Right lobe of liver (tissue), 6 donors: ENCODE results near the gene EEFSEC. TPM values are rescaled to one million over a fixed set of nuclear protein-coding genes. Genes with fewer than 3 reads are reported as not detected.

Experiments used
- ATAC-seq, 4 donors: fragments of 200-7000 bp; cut with Tn5 transposase; one replicate each; pipeline ENCODE4 v1.9.1; 2020; ENCODE audit warnings: mild to moderate bottlenecking in 4 of 4, moderate library complexity in 4 of 4
- DNase-seq, 3 donors: peaks; one replicate each; pipeline ENCODE4 v3.0.0-alpha.2; 2020
- H3K27ac ChIP-seq, 3 donors: fragments of 200-600 bp; one replicate each; pipeline ENCODE4 v1.8.0; 2022
- H3K27me3 ChIP-seq, 2 donors: fragments of 200-600 bp; one replicate each; pipeline ENCODE4 v1.8.0; 2022
- H3K36me3 ChIP-seq, 4 donors: fragments of 200-600 bp; sonication (generic) in 1 of 4; one replicate each; pipeline versions ENCODE4 v1.5.1 to v1.8.0; 2017 to 2022; ENCODE audit warnings: control low read depth in 1 of 4
- H3K4me1 ChIP-seq, 4 donors: fragments of 200-600 bp; sonication (generic) in 1 of 4; one replicate each; pipeline versions ENCODE4 v1.5.1 to v1.8.0; 2017 to 2022; ENCODE audit warnings: control low read depth in 1 of 4
- H3K4me3 ChIP-seq, 3 donors: fragments of 200-600 bp; one replicate each; pipeline ENCODE4 v1.8.0; 2022
- H3K9me3 ChIP-seq, 4 donors: fragments of 200-600 bp; sonication (generic) in 1 of 4; one replicate each; pipeline versions ENCODE4 v1.5.1 to v1.8.0; 2017 to 2022; ENCODE audit warnings: control low read depth in 1 of 4
- CTCF ChIP-seq, 4 donors: fragments of 200-600 bp in 3 of 4; fragments of 450-650 bp in 1 of 4; IDR thresholded peaks; one replicate each; pipeline versions ENCODE4 v1.5.1 to v1.8.0; 2016 to 2022; ENCODE audit warnings: antibody characterized with exemption in 4 of 4, mild to moderate bottlenecking in 2 of 4
- POLR2A ChIP-seq: fragments of 450-650 bp; IDR thresholded peaks from one replicate; pipeline ENCODE4 v1.6.1; 2017; ENCODE audit warnings: antibody characterized with exemption, mild to moderate bottlenecking
- WGBS: methylation state at CpG from one replicate; pipeline ENCODE4 v1.1.6; 2018; ENCODE audit warnings: low coverage, low lambda C conversion rate; ENCODE audit not compliant: insufficient coverage; ENCODE audit errors: missing lambda C conversion rate; 5-methylcytosine and 5-hydroxymethylcytosine counted together
- intact Hi-C, 2 donors: fragments of 100-400 bp; cut with DNase I; formaldehyde crosslinking; loops; one replicate each; pipeline versions ENCODE4 v1.11.2 to v1.14.1; 2022
- total RNA-seq, 6 experiments: library from RNA; depleted of rRNA in 2 of 6; stranded (reverse); fragments of >200 nt in 2 of 6; fragmentation: NEBNext Ultra II Directional in 3 of 6; extraction: Animal tissue kit (Norgen Biotek cat#: 25700) in 3 of 6; gene quantifications; one replicate each; pipeline versions ENCODE4 v1.1.0 to v1.2.4, GENCODE V29; 2016 to 2023
- donor health status: DM: no; HTN: yes; CAD: no.
- donor health status: DM: no; HTN: no; CAD: no.
- donor health status: DM: no; HTN: no; CAD: no.
- donor health status: DM: no; HTN: yes; CAD: no.
- donor health status: DM: no; HTN: yes; CAD: no.

Gene EEFSEC
- total RNA-seq, 6 experiments from 2014 or later: 10.1 to 24.0 (median 13.4) TPM

DNA sequence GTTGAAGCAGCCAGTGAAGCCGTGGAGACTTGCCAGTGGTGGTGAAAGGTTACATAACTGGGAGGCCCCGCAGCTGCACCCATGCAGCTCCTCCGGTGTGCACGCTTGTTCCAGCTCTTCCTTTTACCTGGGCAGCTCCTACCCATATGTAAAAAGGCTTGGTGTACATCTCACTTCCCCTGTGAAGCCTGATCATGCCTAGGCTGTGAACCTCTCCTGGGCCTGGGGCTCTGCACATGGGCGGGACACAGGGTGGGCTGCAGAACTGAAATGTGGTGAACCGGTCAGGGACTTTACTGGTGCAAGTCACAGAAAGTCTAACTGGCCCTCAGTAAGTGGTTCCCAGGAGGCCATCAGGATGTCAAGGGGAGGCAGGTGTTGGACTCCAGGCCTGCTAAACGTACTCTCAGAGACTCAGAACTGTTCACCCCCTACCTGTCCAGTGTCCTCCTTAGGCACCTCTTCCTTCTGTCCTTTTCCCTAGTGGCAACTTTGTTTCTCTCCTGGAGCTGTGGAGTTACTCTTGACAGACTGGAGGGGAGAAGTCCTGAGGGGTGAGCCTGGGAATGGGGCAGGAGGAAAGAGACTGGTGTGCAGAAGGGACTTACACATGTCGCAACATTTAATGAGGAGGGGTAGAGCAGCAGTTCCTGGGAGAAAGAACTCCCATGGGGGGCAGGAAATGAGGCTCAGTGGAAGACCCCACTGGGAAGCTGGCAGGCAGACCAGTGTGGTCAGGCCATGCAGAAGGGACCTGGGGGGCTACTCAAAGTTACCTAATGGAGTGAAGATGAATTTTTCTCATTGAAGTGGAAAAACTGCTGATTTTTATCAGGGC is 148.1 kb downstream of the EEFSEC start:
- H3K9me3 ChIP-seq: no peaks in the 10 kb centered on the region
- DNase-seq (no peak), ATAC-seq (no peak)
- H3K27me3 ChIP-seq: no peaks in the 10 kb centered on the region
- WGBS: 92% methylated on average over 2 of the region's 8 CpGs
- no peak overlapping the region for H3K27ac ChIP-seq
- H3K4me3 ChIP-seq: no peak overlapping the region
- intact Hi-C loops: no loop called here
- no peaks in the 10 kb centered on the region for H3K36me3 ChIP-seq
- no peaks in the 10 kb centered on the region for H3K4me1 ChIP-seq
- TF ChIP-seq POLR2A (no peak), CTCF (IDR thresholded peaks at IDR 0.05) (no peak)

DNA sequence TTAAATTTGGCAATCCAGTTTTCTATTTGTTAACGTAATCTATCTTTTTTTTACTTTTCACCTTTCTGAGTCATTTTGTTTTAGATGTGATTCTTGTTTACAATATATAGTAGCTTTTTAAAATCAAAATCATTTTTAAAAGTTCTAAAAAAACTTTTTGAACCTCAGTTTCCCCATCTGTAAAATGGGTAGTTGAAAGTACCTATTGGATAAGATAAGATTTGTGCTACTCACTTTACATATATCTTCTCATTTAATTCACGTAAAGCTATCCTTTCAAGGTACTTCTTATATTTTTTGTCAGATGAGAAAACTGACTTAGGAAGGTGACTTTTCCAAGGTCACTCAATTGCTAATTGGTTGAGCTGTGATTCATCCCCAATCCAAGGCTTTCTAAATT is 153.2 kb downstream of the EEFSEC start:
- Histone ChIP-seq H3K4me3 (no peak overlapping the region), H3K27ac (no peak overlapping the region), H3K36me3 (no peaks in the 10 kb centered on the region), H3K4me1 (no peaks in the 10 kb centered on the region), H3K9me3 (no peaks in the 10 kb centered on the region), H3K27me3 (no peaks in the 10 kb centered on the region)
- intact Hi-C loops: no loop called here
- ATAC-seq: no peak
- no peak for DNase-seq
- 96% methylated on average over 2 of the region's 2 CpGs for WGBS
- TF ChIP-seq POLR2A: no peak
- TF ChIP-seq CTCF (IDR thresholded peaks at IDR 0.05): no peak

DNA sequence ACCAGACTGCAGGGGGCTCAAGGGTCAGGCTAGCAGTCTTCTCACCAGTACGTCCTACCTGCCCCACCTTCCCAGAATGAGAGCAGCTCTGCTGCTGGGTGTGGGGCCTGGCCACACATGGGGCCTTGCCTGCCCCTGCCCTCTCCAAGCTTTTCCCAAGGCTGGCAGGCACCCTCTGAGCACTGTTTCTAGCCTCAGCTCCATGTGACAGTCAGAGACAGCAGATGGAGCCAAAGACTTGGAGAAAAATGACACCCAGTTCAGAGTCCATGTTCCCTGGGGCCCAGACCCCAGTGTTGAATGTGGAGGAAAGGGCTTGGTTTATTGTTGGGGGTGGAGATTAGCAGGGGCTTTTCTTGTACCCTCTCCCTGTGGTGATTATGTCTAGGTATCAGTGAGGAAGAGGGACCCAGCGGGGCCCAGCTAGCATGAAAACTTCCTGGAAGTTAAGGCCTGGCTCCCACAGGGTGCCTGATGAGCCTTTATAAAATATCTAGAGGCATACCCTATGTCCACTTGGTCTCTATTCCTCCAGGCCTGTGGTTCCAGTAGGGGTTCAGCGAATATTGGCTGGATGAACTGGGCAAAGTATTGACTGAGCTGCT is 153.8 kb downstream of the EEFSEC start:
- no peak for DNase-seq
- Histone ChIP-seq H3K27ac (no peak overlapping the region), H3K4me1 (no peaks in the 10 kb centered on the region), H3K9me3 (no peaks in the 10 kb centered on the region), H3K4me3 (no peak overlapping the region), H3K27me3 (no peaks in the 10 kb centered on the region), H3K36me3 (no peaks in the 10 kb centered on the region)
- WGBS: 83% methylated on average over 3 of the region's 3 CpGs
- TF ChIP-seq POLR2A: no peak
- TF ChIP-seq CTCF (IDR thresholded peaks at IDR 0.05): peak in 1 of 4 donors; percentile 15
- peak; percentile 18 to 46 (median 30) for ATAC-seq
- intact Hi-C loops: no loop called here

DNA sequence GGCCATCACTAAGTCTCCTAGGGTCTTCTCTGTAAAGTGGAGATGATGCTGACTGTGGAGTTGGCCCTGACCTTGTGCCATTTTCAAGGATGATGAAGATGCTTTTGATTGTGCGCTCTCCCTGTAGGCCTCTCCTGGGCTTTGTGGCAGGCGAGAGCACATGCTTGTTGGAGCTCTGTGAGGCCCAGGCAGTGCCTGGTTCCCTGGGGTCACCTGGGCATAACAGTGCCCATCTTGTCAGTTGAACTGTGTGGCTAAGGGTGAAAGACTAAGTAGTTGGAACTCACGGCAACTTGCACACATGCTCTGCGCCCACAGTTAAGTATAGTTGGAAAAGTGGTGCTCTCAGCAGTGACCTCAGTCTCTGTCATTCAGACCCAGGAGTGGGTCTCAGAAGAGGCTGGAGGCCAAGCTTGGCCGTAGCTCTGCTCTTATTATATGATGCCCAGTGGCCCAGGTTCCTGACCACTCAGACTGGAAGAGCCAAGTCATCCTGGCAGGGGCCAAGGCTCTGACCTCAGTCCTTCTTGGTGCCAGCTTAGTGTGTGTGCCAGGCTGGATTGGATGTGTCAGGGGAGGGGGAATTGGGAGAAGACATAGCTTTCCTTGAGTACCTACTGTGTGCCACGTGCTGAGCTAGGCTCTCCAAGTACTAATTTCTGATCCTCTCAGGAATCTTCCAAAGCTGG is 154.6 kb downstream of the EEFSEC start:
- no peaks in the 10 kb centered on the region for H3K9me3 ChIP-seq
- H3K4me1 ChIP-seq: no peaks in the 10 kb centered on the region
- ATAC-seq: peak in 1 of 4 donors; percentile 11
- H3K4me3 ChIP-seq: no peak overlapping the region
- no peaks in the 10 kb centered on the region for H3K27me3 ChIP-seq
- H3K36me3 ChIP-seq: no peaks in the 10 kb centered on the region
- intact Hi-C loops: no loop called here
- no peak for TF ChIP-seq POLR2A
- TF ChIP-seq CTCF (IDR thresholded peaks at IDR 0.05): no peak
- H3K27ac ChIP-seq: no peak overlapping the region
- no peak for DNase-seq
- no CpG with 5 or more reads among the region's 6 CpGs for WGBS
